ENCODE data around the gene RIOK3.

The RIOK3 gene

DNA sequence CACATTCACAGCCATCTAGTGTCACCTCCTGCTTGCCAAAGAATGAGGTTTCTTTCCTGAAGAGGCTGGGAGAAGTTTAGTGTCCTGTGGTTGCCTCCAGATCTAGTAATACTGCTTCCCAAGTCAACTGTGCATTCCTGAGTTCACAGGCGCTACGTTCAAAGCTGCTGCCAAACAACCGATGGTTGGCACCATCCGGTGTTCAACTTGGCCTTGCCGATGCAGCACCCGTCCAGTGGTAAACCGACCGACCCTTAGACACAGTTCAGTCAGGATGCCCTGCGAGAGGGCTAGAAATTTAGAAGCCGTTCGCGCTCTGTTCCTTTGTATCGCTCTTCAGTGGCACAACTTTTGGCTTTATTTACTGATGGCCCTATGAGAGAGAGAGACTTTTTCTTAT is 78.8 kb downstream of the RIOK3 start:
- DNase-seq, result no peak
